Stimulated activated CD4-positive, alpha-beta T cell treated with anti-CD3 and anti-CD28 coated beads, Interleukin-2, amount 100 ng/mL, for 24 hours (primary cell): ENCODE data around the gene PHETA1.
A peak's percentile ranks its signal among the peaks of the same experiment; 100 is the strongest.

Source experiments
- DNase-seq, 2 donors: peaks; one replicate each; pipeline ENCODE4 v3.0.0-alpha.2; 2020

Gene PHETA1

DNA sequence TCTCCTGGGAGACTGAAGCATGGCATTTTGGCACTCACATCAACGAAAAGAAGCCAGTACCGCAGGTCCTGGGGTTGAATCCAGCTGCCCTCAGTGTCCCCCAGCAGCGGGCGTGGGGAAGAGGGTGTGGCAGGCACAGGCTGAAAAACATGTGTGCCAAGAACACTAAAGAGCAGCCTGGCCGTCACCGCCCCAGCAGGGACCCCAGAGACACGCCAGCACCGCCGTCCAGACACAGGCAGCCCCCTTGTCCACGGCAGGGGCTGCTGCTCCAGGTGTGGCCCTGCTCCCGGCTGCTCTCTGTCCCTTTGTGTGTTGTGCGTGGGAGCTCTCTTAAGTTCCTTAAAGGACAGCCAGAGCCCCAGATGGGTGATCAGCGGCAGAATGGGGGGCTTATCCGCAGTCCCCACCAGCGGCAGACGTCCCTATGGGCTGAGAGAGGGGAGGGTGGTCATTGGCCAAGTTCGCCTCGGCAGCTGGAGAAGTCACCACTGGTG lies 556 bp downstream of the PHETA1 start:
- peak in 1 of 2 donors; percentile 6 for DNase-seq

DNA sequence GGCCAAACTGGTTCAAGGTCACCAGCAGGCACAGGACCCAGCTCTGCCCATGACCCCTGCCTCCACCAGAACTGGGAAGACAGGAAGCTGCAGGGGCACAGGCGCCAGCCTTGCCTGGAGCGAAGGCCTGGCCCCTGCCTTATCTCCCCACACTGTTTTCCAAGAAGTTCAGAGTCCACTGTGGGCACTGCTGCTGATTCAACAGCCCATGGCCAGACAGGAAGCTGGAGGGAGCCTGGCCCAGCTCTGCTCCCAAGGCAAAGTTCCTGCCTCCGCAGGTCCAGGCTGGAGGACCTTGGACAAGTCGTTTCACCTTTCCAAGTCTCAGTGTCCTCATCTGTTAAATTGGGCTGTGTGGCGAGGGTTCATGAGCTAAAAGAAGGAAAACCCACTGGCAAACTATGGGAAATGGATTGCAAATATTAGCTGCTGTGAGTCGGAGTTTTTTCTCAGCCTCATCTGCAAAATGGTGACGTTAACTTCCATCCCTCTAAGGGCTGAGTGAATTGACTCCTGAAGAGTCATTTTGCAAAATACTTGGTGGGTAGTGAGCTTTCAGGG lies 1.2 kb downstream of the PHETA1 start:
- DNase-seq = no peak

DNA sequence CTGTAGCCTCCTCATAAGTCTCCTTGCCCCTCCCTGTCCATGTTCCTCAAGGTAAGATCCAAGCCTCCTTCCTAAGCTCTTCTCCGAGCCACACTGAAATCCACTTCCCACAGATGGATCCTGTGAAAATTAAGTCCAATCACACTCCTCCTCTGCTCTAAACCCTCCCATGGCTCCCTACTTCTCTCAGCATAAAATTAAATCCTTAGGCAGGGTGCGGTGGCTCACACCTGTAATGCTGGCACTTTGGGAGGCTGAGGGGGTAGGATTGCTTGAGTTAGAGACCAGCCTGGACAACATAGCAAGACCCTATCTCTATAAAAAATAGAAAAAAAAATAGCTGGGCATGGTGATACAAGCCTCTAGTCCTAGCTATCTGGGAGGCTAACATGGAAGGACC lies 2.3 kb downstream of the PHETA1 start:
- no peak for DNase-seq

DNA sequence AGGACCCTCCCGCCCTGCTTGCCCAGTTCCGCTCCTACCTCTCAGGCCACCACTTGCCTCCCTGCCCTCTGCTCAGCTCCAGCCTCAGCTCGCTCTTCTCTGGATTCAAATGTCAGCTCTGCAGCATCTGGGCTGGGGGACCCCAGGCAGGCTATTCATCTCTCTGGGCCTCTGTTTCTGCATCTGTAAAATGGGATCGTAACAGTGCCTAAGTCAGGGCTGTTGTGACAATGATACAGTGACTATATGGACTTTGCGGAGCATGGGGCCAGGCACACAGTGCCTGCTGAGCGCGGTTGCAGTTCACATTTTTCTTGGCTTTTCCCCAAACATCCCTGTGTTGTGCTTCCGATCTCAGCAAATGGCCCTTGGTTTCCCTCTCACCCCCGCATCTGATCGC lies 2.8 kb downstream of the PHETA1 start:
- no peak for DNase-seq

DNA sequence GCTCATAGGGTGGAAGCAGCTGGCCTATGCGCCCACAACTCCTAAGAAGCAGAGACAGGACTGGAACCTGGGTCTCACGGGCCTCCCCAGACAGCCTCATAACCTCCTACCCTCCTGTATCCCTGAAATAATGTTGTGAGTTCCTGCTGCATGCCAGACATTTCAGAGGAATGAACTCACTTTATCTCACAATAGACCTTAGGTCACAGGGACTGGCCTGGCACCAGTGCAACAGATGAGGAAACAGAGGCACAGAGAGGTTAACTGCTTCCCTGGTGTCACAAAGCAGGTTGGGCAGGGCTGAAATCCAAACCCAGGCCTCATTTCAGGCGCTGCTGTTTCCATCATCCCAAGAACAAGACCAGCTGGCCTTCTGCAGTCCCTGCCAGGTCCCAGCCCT lies 5.3 kb downstream of the PHETA1 start:
- DNase-seq = no peak

DNA sequence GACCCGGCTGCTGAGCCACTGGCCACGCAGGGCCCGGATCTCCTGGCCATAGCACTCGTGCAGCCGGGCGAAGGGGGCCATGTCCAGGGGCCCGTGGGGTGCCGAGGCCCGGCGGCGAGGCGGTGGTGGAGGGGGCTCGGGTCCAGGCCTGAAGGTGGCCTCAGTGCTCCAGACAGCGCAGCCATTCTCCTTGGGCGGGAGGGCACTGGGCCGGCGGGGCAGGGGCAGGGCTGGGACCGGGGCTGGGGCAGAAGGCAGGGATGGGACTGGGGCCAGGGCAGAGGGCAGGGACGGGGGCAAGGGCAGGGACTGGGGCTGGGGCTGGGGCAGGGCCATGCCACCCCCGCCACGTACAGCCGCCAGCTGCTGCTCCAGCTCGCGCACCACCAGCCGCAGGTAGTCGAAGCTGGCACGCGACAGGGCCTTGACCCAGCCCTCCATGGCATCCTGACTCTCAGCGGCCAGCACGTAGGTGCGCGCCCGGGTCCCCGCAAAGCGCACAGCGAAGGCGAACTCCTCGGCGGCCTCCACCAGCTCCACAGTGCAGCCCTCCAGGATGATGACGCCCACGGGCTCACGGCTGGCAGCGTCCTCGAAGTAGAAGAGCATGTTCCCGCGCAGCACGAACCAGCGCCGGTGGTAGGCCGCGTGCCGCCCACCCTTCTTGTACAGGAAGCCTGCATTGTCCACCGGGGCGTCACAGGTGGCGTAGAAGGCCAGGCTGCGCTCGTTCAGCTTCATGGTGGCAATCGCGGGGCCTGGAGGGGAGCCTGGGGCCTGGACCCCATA lies 6.0 kb downstream of the PHETA1 start:
- DNase-seq = no peak

DNA sequence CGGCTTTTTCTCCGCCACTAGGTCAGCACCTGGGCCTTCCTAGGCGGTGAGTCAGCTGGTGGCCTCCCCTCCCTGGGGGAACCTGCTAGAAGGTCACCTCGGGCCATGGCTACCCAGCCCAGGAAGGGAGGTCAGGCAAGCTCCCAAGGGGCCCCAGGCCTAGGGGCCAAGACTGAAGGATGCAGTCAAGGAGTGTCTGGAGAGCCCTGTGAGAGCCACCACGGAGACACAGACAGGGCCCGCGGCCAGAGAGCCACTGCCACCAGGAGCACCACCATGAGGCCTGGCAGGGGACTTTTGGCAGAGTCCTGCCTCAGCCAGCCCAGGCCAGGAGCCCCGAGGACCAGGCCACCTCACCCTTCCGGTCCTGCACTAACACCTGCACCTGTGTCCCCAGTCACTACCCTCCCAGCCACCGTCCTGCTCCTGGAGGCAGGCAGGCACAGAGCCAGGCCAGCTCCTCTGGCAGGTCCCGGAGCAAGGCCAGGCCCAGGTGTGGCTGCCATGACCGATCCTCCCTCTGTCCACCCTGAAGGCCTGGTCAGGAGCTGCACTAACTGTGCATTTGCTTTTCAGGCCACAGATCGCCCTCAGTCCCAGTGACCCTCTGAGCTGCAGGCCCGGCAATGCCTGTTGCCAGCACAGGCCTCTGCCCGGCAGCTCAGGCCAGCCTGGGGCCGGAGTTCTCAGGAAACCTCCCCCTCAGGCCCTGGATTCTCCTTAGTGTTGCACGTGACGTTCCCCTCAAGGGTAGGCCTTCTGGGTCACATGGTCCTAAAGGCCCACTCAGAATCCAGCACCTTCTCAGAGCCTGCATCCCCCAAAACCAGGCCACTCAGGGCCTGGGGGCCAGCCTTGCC lies 6.9 kb downstream of the PHETA1 start:
- DNase-seq = no peak

DNA sequence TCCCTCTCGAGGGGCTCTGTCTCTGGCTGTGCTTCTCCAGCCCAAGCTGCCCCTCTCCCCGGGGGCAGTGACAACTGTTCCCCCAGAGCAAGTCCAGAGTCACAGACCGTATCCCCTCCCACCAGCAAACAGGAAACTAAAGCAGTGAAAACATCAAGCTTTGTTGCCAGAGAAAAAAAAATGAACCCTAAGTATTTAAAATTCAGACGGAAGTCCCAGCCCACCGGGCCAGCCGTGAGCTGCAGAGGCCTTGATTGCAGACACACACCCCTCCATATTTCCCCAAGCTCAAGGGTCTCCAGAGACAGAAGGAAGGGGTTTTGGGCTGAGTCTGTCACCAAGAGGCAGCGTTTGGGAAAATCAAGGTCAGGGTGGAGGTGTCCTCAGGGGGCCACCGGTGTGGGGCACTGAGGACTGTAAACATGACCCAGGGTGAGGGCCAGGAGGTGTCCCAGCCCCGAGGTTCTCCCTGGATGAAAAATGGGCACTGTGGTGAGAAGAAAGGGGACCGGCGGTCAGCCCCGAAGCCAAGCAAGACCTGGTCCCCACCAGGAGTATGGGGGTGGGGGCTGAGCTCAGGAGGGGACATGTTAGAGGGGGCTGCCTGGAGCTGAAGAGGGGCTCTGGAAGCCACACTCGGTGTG lies 7.7 kb downstream of the PHETA1 start:
- no peak for DNase-seq

DNA sequence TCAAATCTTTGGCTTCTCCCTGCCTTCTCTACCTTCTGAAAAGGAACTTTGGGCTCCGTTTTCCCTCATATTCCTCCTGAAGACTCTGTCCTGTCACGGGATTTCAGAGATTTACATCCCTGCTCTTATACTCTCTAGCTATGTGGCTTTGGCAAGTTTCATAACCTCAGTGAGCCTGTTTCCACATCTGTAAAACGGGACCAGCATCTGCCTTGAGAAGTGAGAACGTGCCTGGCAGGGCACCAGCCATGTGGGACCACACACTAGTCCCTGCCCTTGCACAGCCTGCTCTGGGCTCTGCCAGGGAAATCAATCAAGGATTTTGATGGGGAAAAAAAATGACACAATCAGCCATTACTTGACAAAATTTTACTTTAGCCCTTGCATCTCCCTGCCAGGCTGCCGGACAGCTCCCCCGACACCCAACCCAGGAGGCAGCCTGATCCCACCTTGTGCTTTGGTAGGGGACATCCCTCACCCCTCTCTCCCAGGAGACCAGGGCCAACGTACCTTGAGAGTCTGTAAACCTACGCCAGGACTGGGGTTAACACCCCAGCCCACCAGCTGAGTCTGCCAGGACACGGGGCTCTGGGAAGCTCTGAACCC lies 8.5 kb downstream of the PHETA1 start:
- no peak for DNase-seq

DNA sequence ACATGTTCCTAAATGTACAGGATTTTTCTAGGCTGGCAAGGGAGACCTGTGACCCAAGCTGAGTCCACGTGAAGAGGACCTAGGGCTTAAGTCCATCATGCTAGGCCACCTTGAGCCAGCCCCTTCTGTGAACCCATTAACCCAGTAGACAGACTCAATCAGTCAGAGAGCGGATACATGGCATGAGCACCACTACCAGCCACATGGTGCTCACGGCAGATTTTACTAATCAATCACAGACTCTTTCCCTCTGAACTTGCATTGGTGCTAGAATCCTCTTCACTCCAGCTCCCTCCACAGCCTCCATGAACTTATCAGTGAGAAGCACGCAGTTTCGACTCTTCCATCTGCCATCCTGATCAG lies 9.0 kb downstream of the PHETA1 start:
- DNase-seq = no peak

DNA sequence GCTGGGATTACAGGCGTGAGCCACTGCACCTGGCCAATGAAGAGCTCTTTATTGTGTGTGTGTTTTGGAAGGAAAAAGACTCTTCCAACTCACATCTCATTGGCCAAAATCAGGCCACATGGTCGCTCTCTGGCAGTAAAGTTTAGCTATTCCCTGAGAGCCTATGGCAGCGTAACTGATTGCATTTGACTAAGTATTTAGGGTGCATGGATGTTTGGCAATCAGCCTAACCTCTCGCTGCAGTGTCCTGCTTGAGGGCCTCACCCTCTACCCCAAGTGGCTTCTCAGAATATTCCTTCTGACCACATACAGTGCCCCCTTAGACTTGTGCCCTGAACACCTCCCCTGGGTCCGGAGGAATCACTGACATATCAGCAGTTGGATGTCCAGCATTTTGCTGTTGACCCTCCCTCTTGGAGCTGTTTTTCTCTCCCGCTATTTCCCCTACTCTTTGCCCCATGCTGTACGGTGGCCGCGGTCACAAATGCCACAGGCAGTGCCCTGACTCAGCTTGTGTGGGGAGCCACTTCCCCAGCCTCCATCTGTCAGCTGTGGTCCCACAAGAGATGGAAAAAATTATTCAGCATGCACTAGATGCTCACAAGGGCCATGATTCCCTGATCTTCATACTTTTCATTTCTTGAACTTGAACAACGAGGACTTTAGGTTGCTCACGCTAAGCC lies 9.5 kb downstream of the PHETA1 start:
- DNase-seq = peak; percentile 32 to 62

DNA sequence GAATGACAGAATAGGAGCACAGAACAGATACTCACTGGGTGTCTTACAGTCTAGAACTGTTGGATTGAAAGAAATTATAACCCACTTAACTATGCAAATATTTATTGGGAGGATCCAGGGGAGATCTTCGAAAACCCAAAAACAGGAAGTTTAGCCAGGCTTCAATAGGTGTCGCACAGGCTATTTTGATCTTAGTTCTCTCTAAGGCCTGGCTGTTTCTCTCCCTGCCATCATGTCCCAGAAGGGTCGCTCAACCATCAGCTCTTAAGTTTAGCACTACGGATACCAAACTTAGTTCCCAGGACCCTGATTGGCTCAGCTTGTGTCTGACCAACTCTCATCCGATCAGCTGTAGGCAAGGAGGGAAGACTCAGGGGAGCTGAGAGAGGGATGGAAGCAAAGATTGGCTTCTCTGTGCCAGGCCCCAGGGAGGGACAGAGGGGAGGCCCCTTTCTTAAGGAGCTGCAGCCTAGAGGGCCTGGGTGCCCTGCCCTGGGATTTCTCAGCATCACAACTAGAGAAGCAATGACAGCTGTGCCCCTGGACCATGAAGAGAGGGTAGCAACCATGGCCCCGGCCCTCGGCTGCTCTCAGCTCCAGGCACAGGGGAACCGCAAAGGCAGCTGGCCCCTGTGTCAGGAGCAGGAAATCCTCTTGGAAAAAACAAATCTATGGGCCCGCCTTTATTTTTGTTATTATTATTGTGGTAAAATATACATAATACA lies 13.5 kb downstream of the PHETA1 start:
- DNase-seq = no peak

DNA sequence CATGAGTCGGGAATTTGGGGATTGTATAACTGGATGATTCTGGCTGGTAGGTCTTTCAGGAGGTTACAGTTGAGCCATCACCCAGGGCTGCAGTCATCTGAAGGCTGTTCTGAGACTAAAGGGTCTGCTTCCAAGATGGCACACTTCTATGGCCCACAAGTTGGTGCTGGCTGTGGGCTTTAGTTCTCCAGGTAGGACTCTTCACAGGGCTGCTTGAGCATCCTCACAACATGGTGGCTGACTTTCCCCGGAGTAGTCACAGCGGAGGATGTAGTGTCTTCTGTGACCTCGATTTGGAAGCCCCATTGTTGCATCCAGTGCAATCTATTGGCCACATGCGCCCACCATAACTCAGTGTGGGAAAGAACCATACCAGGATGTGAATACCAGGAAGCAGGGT lies 14.4 kb downstream of the PHETA1 start:
- DNase-seq = no peak

DNA sequence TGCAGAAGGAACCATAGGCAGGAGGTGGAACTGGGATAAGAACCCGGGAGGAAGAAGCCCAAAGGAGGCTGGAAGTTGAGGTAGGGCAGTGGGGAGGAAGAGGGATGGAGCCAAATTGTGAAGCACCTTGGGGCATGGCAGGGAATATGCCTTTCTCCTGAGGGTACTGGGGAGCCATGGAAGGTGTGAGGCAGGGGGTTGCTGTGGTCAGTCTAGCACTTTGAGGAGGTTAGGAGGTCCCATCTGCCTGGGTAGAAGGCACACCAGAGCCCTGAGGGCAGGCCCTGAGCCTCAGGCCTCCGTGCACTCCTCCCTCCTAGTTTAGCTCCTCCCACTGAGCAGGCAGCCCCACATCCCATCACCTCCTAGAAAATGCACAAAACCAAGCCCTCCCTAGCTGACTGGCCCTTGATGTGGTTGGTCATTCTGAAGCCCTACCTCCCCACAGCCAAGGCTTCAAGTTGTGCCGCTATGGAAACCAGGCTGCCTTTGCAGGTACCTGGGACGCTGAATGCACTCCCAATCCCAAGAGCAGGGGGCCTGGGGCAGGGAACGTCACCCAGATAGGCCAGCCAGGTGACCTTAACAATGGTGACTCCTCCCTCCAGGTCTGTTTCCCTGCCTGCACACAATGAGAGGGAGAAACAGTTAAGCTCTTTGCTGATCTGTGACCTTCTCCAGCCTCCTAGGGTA lies 15.1 kb downstream of the PHETA1 start:
- no peak for DNase-seq

DNA sequence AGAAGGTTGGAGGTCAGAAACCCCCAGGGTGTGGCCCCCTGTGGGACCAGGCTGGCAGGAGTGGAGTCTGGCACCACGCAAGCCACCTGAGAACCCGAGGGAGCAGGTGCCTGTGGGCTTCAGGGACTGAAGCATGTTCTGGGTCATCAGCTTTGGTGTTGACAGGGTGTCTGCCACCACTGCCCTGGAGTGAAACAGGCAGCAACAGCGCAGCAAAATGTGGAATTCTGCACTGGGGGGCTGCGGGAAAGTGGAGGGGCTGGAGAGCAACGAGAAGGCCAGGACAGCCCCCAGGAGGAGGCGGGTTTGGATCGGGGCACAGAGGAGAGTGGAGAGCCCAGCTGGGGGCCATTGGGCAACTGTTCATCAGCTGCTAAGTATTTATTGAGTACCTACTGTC lies 15.9 kb downstream of the PHETA1 start:
- no peak for DNase-seq

DNA sequence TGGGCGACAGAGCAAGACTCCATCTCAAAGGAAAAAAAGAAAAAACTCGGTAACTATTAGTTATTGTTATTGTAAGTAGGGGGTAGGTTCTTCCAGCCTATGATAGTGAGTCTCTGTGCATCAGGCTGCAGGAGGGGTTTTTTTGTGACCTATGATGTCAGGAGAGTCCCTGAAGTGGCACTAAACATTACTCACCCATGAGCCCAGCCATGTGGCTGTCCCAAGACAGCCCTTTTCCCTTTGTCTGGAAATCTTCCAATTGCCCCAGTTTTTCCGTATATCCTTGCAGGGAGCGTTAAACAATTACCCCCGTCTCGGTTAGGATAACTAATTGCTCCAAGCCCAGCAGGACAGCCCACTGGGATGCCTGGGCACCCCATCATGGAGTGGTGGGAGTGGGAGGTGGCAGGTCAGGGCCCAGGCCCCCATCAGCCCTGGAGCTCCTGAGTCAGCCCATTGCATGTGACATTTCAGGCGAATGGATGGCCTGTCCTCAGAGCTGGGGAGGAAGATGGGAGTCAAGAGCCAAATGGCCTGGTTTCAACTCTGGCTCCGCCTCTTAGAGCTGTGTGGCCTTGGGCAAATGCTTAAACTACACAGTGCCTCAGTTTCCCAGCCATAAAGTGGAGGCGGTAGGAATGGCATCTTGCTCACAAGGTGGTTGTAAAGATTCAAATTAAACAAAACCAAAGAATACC lies 16.4 kb downstream of the PHETA1 start:
- DNase-seq = no peak

DNA sequence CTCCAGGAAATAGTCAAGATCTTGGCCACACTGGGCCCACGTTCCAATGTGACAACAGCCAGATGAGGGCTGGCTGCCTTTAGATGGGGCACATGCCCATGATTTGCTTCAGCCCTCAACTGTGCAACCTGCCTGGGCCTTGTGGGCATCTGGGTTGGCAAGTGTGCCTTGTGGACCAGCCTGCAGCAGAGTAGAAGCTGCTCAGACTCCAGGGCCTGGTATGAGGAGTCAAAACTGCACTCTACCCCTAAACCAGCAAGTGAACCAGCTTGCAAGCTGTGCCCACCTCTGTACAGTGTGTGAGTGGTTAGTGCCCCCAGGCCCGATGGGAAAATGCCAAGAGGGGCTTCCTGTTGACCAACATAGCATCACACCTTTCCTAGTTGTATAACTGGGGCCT lies 17.9 kb downstream of the PHETA1 start:
- no peak for DNase-seq

DNA sequence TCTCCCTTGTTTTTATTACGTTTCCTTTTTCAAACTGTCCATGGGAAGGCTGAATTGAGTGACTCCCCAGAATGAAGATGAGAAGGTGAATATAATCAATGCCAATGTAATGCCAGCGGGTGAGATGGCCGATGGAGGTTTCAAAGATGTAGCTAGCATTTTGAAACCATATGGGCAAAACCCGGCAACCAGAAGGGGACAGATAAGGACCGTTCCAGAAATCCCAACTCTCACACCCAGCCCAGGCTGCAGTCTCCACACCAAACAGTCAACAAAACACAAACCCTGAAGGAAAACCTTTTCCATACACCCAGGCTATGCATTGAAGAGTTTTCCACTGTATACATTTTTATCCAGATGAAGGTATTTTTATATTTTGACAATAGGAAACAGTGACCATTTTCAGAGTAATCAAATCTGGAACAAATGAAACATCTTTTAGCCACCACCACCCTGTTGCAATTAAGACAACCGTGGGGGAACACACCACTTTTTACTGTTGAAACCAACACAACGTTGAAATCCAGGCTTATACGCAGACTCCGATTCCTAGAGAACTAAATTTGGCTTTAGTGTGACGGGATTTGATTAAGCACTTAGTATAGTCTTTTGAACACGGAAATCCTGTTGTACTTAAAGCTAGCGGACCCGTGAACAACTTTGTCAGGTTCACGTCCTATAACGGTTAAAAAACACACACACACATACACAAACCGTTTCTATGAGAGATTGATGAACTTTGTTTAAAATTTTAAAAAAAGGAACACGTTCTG lies 19.0 kb downstream of the PHETA1 start:
- DNase-seq = no peak

DNA sequence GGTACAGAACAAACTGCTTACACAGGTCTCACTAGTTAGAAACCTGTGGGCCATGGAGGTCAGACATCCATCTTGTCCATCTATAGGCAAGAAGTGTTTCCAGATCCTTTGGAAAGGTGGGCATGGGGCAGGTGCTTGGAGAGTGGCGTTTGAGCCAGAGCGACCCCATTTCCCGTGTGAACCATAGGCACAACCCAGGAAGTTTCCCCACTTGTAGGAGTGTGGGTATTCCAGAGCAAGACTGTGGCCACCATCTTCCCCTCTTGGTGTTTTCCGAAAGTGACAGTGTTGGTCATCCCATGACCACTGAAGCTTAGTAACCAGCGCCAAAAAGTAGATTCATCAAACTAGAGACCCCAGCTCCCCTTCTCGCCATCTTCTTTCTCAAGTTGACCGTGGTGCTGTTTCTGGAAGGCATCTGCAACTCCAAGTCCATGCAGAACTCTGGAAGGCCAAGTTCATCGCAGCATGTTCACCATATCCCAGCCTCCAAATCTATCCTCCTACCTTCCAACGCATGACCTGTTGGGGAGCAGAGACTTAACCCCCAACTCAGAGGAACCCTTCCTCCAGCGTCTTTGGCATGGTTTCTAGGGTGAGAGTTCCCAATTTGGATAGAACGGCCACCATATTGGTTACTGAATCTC lies 19.7 kb downstream of the PHETA1 start:
- no peak for DNase-seq
